Spleen (tissue), 11 donors: Measurements from ENCODE around the gene NUMA1. TPM values are rescaled to one million over a fixed set of nuclear protein-coding genes. Genes with fewer than 3 reads are reported as not detected.

Experiments
- DNase-seq: peaks from one replicate; pipeline ENCODE4 v3.0.0-alpha.2; 2020
- H3K27ac ChIP-seq, 8 donors: fragments of 200-600 bp; sonication (generic) in 7 of 8; 1 replicate in 4 of 8; 2 replicates in 4 of 8; pipeline versions ENCODE4 v1.5.0 to v1.8.0; 2016 to 2021; ENCODE audit warnings: inconsistent platforms in 4 of 8, mild to moderate bottlenecking in 4 of 8, moderate library complexity in 1 of 8
- H3K27me3 ChIP-seq, 7 donors: fragments of 200-600 bp; sonication (generic) in 6 of 7; replicated peaks in 1 of 7; 1 replicate in 4 of 7; 2 replicates in 3 of 7; pipeline versions ENCODE4 v1.5.0 to v1.8.0; 2016 to 2021; ENCODE audit warnings: inconsistent platforms in 3 of 7, mild to moderate bottlenecking in 1 of 7
- H3K36me3 ChIP-seq, 6 donors: fragments of 200-600 bp; sonication (generic) in 5 of 6; 1 replicate in 4 of 6; 2 replicates in 2 of 6; pipeline versions ENCODE4 v1.5.0 to v1.8.0; 2016 to 2021; ENCODE audit warnings: inconsistent platforms in 2 of 6
- H3K4me1 ChIP-seq, 6 donors: fragments of 200-600 bp; sonication (generic) in 5 of 6; 1 replicate in 3 of 6; 2 replicates in 3 of 6; pipeline versions ENCODE4 v1.5.0 to v1.8.0; 2016 to 2021; ENCODE audit warnings: inconsistent platforms in 3 of 6
- H3K4me3 ChIP-seq, 8 donors: fragments of 200-600 bp; sonication (generic) in 7 of 8; 1 replicate in 4 of 8; 2 replicates in 4 of 8; pipeline versions ENCODE4 v1.5.0 to v1.8.0; 2016 to 2021; ENCODE audit warnings: inconsistent platforms in 4 of 8, mild to moderate bottlenecking in 4 of 8, moderate library complexity in 2 of 8
- H3K9me3 ChIP-seq, 8 donors: fragments of 200-600 bp; sonication (generic) in 7 of 8; 1 replicate in 4 of 8; 2 replicates in 4 of 8; pipeline versions ENCODE4 v1.5.0 to v1.8.0; 2016 to 2021; ENCODE audit warnings: inconsistent platforms in 4 of 8
- POLR2A ChIP-seq, 3 donors: fragments of 450-650 bp; IDR thresholded peaks; one replicate each; pipeline ENCODE4 v1.5.1; 2017; ENCODE audit warnings: antibody characterized with exemption in 3 of 3, mild to moderate bottlenecking in 1 of 3
- POLR2AphosphoS5 ChIP-seq, 3 donors: sonication (generic); formaldehyde crosslinking; IDR thresholded peaks; one replicate each; pipeline ENCODE4 v1.5.1; 2017; ENCODE audit warnings: antibody characterized with exemption in 3 of 3
- WGBS, 5 donors: extraction: QIAGEN DNeasy Blood & Tissue Kit in 3 of 5; methylation state at CpG; one replicate each; pipeline versions ENCODE4 v1.1.5 to v1.1.7; 2013 to 2018; 5-methylcytosine and 5-hydroxymethylcytosine counted together
- intact Hi-C: fragments of 100-400 bp; cut with DNase I; formaldehyde crosslinking; loops from one replicate; pipeline ENCODE4 v1.15.0; 2023; ENCODE audit warnings: low total_unique reads
- polyA plus RNA-seq, 3 donors: library from polyadenylated mRNA; stranded (reverse); fragments of 200-250 nt; gene quantifications; one replicate each; pipeline ENCODE4 v1.2.1, GENCODE V29; 2013
- total RNA-seq, 7 donors: library from RNA; depleted of rRNA in 3 of 7; stranded (reverse); fragments of >200 nt in 3 of 7; fragmentation: NEBNext Ultra II Directional in 4 of 7; extraction: Animal tissue kit (Norgen Biotek cat#: 25700) in 4 of 7; gene quantifications; one replicate each; pipeline versions ENCODE4 v1.1.0 to v1.2.1, GENCODE V29; 2016 to 2021
- TF ChIP-seq, protein P1 (sequence below), 11 experiments: fragments of 200-600 bp in 7 of 11; fragments of 450-650 bp in 4 of 11; sonication (generic) in 4 of 11; IDR thresholded peaks in 8 of 11; conservative IDR thresholded peaks in 3 of 11; 1 replicate in 7 of 11; 2 replicates in 4 of 11; pipeline versions ENCODE4 v1.4.0 to v1.8.0; 2016 to 2021; ENCODE audit warnings: antibody characterized with exemption in 11 of 11, inconsistent platforms in 4 of 11, mild to moderate bottlenecking in 1 of 11
- donor health status: healthy with polysubstance abuse.
- donor health status: DM: no; HTN: no; CAD: no; lungs with moderate emphysema.
- donor health status: DM: no; HTN: no; CAD: no.
- donor health status: Bipolar disorder and iron deficiency.
- donor health status: healthy.
- donor health status: DM: no; HTN: no; CAD: no.
- donor health status: DM: yes; HTN: yes; CAD: no.

The NUMA1 gene
- total and polyA plus RNA-seq, 10 donors: 75.5 to 248 (median 185) TPM

DNA sequence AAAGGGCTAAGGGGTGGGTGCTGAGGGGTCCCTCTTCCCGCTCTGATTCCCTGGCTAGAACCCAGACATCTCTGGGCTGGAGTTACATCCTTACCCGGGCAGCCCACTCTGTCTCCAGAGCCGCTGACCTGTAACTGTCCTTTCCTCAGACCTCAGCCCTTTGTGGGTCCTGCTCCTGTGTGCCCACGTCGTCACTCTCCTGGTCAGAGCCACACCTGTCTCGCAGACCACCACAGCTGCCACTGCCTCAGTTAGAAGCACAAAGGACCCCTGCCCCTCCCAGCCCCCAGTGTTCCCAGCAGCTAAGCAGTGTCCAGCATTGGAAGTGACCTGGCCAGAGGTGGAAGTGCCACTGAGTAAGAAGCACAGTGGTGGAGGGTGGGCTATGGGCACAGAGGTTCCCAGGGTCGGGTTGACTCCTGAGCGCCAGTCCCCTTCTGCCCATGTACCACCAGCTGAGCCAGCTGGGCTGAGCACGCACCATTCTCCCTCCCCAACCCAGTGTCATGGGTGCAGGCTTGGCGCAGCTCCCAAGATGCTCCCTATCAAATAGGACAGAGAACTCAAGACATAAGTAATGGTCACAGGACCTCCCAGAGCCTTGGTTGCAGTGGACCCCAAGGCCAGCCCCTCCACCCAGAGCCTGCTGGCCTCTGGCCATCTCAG is 80.0 kb downstream of the NUMA1 start:
- DNase-seq: no peak
- Histone ChIP-seq H3K36me3 (peaks cover 0 to 64% (median 47%) of the 10 kb centered on the region in 6 donors), H3K27me3 (no peaks in the 10 kb centered on the region), H3K4me1 (peaks cover 24 to 96% (median 63%) of the 10 kb centered on the region in 6 donors), H3K9me3 (no peaks in the 10 kb centered on the region), H3K4me3 (peak overlapping the region in 6 of 8 donors; percentile 34 to 62 (median 39)), H3K27ac (peak overlapping the region; percentile 77 to 92 (median 88))
- TF ChIP-seq POLR2A (IDR thresholded peaks at IDR 0.05): no peak
- peak in 1 of 3 donors; percentile 40 for TF ChIP-seq POLR2AphosphoS5 (IDR thresholded peaks at IDR 0.05)
- TF ChIP-seq, protein P1, sequence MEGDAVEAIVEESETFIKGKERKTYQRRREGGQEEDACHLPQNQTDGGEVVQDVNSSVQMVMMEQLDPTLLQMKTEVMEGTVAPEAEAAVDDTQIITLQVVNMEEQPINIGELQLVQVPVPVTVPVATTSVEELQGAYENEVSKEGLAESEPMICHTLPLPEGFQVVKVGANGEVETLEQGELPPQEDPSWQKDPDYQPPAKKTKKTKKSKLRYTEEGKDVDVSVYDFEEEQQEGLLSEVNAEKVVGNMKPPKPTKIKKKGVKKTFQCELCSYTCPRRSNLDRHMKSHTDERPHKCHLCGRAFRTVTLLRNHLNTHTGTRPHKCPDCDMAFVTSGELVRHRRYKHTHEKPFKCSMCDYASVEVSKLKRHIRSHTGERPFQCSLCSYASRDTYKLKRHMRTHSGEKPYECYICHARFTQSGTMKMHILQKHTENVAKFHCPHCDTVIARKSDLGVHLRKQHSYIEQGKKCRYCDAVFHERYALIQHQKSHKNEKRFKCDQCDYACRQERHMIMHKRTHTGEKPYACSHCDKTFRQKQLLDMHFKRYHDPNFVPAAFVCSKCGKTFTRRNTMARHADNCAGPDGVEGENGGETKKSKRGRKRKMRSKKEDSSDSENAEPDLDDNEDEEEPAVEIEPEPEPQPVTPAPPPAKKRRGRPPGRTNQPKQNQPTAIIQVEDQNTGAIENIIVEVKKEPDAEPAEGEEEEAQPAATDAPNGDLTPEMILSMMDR (IDR thresholded peaks at IDR 0.05 in 8 of 11, conservative IDR thresholded peaks at IDR 0.05 in 3 of 11): no peak
- WGBS, 5 donors: 80 to 94% (median 91%) methylated on average over 9 to 10 of the region's 10 CpGs
- intact Hi-C loops: no loop called here

DNA sequence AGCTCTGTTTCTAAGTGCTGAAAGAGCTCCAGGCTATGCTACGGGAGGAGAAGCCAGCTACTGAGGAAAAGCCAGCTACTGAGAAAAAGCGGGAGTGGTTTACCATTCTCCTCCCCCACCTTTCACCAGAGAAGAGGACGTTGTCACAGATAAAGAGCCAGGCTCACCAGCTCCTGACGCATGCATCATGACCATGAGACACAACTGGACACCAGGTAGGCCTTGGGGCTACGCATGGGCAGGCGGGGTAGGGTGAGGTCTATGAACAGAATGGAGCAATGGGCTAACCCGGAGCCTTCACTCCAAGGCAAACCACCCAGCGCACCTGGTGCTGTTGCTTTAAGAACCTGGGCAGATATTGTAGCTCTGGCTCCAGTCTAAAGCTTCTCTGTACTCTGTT is 80.5 kb downstream of the NUMA1 start:
- Histone ChIP-seq H3K4me3 (peak overlapping the region; percentile 3 to 62 (median 38)), H3K27ac (peak overlapping the region; percentile 77 to 92 (median 88)), H3K9me3 (no peaks in the 10 kb centered on the region), H3K4me1 (peaks cover 20 to 91% (median 57%) of the 10 kb centered on the region in 6 donors), H3K27me3 (no peaks in the 10 kb centered on the region), H3K36me3 (peaks cover 0 to 61% (median 42%) of the 10 kb centered on the region in 6 donors)
- TF ChIP-seq, protein P1 (IDR thresholded peaks at IDR 0.05 in 8 of 11, conservative IDR thresholded peaks at IDR 0.05 in 3 of 11): no peak
- TF ChIP-seq POLR2AphosphoS5 (IDR thresholded peaks at IDR 0.05) (peak in 1 of 3 donors; percentile 23), POLR2A (IDR thresholded peaks at IDR 0.05) (no peak)
- no peak for DNase-seq
- intact Hi-C loops: no loop called here
- 55 to 81% (median 77%) methylated on average over 8 of the region's 8 CpGs for WGBS, 5 donors

DNA sequence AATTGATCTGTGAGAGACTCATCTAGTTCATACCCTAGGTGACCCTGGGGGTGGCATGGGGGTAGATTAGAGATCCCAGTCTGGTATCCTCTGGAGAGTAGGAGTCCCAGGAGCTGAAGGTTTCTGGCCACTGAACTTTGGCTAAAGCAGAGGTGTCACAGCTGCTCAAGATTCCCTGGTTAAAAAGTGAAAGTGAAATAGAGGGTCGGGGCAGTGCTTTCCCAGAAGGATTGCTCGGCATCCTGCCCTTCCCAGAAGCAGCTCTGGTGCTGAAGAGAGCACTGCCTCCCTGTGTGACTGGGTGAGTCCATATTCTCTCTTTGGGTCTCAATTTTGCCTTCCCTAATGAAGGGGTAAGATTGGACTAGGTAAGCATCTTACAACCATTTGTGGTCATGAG is 81.0 kb downstream of the NUMA1 start:
- H3K36me3 ChIP-seq: peaks cover 0 to 59% (median 37%) of the 10 kb centered on the region in 6 donors
- intact Hi-C loops: no loop called here
- DNase-seq: no peak
- no peaks in the 10 kb centered on the region for H3K27me3 ChIP-seq
- no peaks in the 10 kb centered on the region for H3K9me3 ChIP-seq
- H3K4me1 ChIP-seq: peaks cover 19 to 88% (median 55%) of the 10 kb centered on the region in 6 donors
- no peak for TF ChIP-seq POLR2A (IDR thresholded peaks at IDR 0.05)
- TF ChIP-seq, protein P1 (IDR thresholded peaks at IDR 0.05 in 8 of 11, conservative IDR thresholded peaks at IDR 0.05 in 3 of 11): no peak
- TF ChIP-seq POLR2AphosphoS5 (IDR thresholded peaks at IDR 0.05): peak in 1 of 3 donors; percentile 33
- H3K4me3 ChIP-seq: peak overlapping the region; percentile 3 to 62 (median 38)
- WGBS, 5 donors: 35 to 71% (median 44%) methylated on average over 2 of the region's 2 CpGs
- peak overlapping the region; percentile 77 to 92 (median 88) for H3K27ac ChIP-seq

DNA sequence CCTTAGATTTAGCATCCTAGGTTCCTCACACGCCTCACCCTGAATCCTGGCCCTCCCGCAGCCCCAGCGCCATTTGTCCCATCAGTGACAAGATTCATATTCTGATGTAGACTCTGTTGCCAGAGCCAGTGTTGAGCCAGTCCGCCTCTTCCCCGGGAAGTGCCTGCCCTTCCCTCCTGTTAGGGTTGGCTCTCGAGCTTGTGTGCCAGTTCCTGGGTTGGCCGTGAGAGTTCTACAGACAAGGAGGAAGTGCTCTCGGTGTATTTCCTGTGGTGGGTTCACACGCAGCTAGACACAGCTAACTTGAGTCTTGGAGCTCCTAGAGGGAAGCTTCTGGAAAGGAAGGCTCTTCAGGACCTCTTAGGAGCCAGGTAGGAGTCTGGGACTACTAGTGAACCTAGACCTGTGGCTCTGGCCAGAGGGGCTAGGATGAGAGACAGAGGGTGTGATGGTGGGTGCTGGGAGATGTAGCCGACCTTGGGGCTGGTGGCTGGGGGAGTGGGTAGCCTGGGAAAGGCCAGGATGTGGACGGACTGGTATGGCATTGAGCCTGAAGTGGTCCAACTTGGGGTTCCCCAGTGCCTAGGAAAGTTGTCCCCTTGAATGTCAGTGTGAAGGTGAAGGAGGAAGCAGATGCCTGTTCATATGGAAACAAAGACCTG is 81.6 kb downstream of the NUMA1 start, which contains the start of gene IL18BP:
TSS of gene IL18BP (plus strand) at position 261 of the 662 bp plus-strand sequence. CDS start 1,076 bp downstream, outside the sequence.
- Histone ChIP-seq H3K36me3 (peaks cover 0 to 53% (median 31%) of the 10 kb centered on the region in 6 donors), H3K4me1 (peaks cover 19 to 88% (median 52%) of the 10 kb centered on the region in 6 donors), H3K27me3 (no peaks in the 10 kb centered on the region), H3K27ac (peak within 1 kb of the TSS; percentile 77 to 92 (median 88)), H3K4me3 (peak within 1 kb of the TSS; percentile 3 to 62 (median 38)), H3K9me3 (no peaks in the 10 kb centered on the region)
- WGBS, 5 donors: 31 to 56% (median 37%) methylated on average over 10 to 11 of the region's 11 CpGs
- no peak for TF ChIP-seq POLR2A (IDR thresholded peaks at IDR 0.05)
- TF ChIP-seq POLR2AphosphoS5 (IDR thresholded peaks at IDR 0.05): peak in 2 of 3 donors; percentile 79 to 85
- intact Hi-C loops: no loop called here
- DNase-seq: peak; percentile 90
